ENCODE data around the gene ZBTB20. TPM values are rescaled to one million over a fixed set of nuclear protein-coding genes. Genes with fewer than 3 reads are reported as not detected.

ZBTB20 gene
- total RNA-seq, 1 donor from 2014 or later, result 61.0 TPM

DNA sequence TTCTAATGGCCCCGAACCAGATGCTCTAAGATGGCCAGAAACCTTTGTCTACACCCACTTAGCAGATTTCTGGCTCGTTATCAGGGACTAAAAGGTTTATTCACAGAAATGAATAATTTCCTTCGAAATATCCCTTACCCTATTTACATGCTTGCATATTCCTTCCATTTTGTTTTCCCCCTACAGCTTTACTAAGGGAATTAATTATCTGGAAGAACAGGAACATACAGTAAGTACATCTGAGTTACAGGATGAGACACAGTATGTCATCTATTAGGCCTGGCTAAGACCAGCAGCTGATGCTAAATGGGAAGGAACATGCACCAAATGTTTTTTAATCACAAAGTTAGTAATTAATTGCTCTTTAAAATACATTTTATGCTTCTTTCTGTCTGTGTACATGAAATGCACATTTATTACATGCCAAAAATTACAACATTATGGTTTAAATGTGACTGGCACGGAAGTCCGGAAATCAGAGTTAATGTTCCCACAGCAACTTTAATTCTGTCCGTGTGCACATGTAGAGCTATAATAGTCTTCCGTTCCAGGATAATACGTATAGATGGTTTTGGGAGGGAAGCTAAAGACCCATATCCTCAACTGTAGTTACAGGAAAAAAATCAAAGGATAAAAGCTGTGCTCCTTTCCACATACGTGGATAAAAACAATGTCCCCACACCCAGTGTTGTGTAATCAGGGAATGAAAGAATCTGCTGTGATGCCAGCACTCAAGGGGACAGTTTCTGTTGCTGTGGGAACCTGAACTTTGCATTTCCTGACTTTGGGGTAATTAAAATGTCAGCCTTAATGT lies 771.3 kb downstream of the ZBTB20 start:
- ATAC-seq (no peak), DNase-seq (no peak)
- Histone ChIP-seq H3K9me3 (no peaks in the 10 kb centered on the region), H3K27me3 (no peaks in the 10 kb centered on the region), H3K27ac (no peak overlapping the region), H3K4me1 (peaks cover 8% of the 10 kb centered on the region), H3K4me3 (no peak overlapping the region), H3K36me3 (peaks cover 6% of the 10 kb centered on the region)
- intact Hi-C loops (cut with DNase I), result no loop called here
- TF ChIP-seq, protein P1, sequence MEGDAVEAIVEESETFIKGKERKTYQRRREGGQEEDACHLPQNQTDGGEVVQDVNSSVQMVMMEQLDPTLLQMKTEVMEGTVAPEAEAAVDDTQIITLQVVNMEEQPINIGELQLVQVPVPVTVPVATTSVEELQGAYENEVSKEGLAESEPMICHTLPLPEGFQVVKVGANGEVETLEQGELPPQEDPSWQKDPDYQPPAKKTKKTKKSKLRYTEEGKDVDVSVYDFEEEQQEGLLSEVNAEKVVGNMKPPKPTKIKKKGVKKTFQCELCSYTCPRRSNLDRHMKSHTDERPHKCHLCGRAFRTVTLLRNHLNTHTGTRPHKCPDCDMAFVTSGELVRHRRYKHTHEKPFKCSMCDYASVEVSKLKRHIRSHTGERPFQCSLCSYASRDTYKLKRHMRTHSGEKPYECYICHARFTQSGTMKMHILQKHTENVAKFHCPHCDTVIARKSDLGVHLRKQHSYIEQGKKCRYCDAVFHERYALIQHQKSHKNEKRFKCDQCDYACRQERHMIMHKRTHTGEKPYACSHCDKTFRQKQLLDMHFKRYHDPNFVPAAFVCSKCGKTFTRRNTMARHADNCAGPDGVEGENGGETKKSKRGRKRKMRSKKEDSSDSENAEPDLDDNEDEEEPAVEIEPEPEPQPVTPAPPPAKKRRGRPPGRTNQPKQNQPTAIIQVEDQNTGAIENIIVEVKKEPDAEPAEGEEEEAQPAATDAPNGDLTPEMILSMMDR (IDR thresholded peaks at IDR 0.05), result no peak

DNA sequence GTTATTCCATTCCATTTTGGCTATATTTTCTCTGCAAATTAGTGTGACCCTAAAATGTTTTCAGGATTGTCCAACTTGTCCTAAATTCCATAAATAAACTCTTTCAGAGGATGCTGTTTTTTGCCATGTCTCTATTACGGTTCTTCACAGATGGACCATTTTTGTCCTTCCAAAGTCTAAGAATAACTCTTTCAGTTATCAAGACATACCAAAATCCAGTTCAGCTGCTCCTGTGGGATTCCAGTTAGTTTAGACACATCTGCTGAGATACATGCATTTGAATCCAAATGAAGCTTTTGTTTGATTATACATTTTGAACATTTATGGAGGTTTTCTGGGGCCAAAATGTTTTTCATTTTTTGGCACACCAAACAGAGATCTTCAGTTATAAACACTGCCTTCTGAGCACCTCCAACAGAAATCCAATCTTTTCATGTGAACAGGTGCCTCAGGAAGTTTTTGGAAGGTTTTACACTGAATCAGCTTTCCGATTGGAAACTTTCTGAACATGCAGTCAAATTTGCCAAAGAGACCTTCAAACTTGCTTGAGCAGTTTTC lies 772.6 kb downstream of the ZBTB20 start:
- intact Hi-C loops (cut with DNase I), result no loop called here

DNA sequence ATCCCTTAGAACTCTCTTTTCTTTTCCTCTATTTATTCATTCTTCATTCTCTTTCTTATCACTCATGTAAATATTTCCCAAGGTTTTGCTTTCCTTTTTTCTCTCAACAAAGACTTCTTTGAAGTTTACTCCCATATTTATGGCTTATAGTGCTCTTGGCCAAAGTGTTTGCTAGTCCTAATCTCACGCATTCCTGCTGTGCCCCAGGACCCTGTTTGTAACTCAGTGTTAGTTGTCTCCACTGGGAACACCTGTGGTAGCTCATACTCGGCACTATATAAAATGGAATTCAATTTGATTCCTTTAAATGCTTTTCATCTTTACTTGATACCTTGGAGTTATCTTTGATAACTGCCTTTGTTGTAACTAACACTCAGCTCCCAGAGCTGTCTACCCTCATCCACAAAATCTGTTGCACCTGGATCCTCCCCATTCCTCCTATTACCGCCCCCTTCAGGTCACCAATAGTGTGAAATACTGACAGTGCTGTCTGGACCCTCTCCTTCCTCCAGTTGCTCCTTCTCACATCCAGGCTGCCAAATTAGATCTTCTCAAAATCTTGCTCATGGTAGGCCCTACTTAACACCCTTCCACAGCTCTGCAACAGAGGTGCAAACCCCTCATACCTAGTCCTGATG lies 776.4 kb downstream of the ZBTB20 start:
- H3K9me3 ChIP-seq, result no peaks in the 10 kb centered on the region
- TF ChIP-seq, protein P1 (IDR thresholded peaks at IDR 0.05), result peak; percentile 9
- intact Hi-C loops (cut with DNase I), result no loop called here
- H3K27me3 ChIP-seq, result no peaks in the 10 kb centered on the region
- no peak for ATAC-seq
- H3K27ac ChIP-seq, result no peak overlapping the region
- H3K4me3 ChIP-seq, result no peak overlapping the region
- H3K36me3 ChIP-seq, result no peaks in the 10 kb centered on the region
- H3K4me1 ChIP-seq, result peaks cover under 1% of the 10 kb centered on the region
- DNase-seq, result no peak

More for the DNA sequence above, 772.6 kb downstream of the ZBTB20 start:
- H3K4me3 ChIP-seq, result no peak overlapping the region
- H3K4me1 ChIP-seq, result peaks cover 3% of the 10 kb centered on the region
- H3K9me3 ChIP-seq, result no peaks in the 10 kb centered on the region
- peaks cover under 1% of the 10 kb centered on the region for H3K36me3 ChIP-seq
- no peak for ATAC-seq
- no peak for DNase-seq
- TF ChIP-seq, protein P1 (IDR thresholded peaks at IDR 0.05), result no peak
- no peaks in the 10 kb centered on the region for H3K27me3 ChIP-seq
- H3K27ac ChIP-seq, result no peak overlapping the region

DNA sequence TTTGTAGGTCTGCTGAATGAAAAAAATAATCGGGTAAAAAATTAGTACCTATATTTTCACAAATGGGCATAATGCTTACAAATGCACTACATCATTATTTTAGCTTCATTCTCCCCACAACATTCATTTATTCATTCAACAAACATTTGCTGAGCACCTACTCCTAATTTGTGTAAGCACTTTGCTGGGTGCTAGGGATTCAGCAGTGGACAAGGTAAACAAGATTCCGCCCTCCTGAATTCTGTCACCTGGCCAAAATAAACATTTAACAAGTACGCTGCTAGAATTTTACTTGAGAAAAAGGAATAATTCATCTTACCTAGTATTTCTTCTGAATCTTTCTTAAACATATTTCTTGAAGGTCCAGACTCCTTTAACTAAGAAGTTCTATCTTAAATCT lies 781.2 kb downstream of the ZBTB20 start:
- peak; percentile 46 for ATAC-seq
- intact Hi-C loops (cut with DNase I), result no loop called here
- no peak for DNase-seq

DNA sequence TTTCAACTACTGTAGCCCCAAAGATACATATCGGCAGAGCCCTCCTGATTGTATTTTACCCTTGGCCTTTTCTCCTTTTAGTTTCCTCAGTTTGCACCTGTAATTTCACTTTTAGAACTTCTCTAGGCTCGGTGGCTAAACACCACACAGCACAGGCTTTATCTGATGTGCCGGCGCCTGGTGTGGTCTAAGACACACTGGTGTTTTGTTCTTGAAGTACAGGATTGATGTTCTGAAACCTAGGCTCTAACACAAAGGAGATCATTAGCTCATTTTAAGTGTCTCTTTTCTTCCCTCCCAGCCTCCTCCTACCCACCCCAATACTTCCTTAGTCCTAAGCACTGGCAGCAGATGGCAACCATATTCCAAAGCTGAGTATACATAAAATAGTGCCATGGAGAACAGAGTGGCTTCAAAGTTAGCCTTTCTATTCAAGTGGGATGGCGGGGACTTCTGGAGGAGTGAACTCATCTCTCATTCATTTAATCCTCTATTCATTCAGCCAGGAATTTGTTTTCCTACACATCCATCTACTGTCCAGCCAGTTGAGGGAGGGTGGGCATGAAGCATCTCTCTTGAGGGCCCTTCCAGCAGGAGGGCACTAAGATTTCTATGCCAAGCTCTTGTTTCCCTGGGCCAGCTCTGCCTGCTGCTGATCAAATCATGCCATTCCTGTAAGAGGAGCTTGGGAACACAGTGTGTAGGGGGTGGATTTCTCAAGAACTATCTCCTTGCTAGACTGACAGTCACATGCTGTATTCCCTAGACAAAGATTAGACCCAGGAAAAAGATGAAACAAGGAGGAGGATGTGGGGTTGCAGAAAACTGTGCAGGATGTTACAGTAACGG lies 782.1 kb downstream of the ZBTB20 start:
- Histone ChIP-seq H3K27me3 (no peaks in the 10 kb centered on the region), H3K4me3 (no peak overlapping the region), H3K4me1 (peaks cover 6% of the 10 kb centered on the region), H3K27ac (no peak overlapping the region), H3K36me3 (no peaks in the 10 kb centered on the region), H3K9me3 (no peaks in the 10 kb centered on the region)
- TF ChIP-seq, protein P1 (IDR thresholded peaks at IDR 0.05), result no peak
- DNase-seq (no peak), ATAC-seq (no peak)
- intact Hi-C loops (cut with DNase I), result no loop called here

More for the DNA sequence above, 781.2 kb downstream of the ZBTB20 start:
- H3K27me3 ChIP-seq, result no peaks in the 10 kb centered on the region
- no peak overlapping the region for H3K4me3 ChIP-seq
- peaks cover 6% of the 10 kb centered on the region for H3K4me1 ChIP-seq
- no peaks in the 10 kb centered on the region for H3K36me3 ChIP-seq
- no peaks in the 10 kb centered on the region for H3K9me3 ChIP-seq
- TF ChIP-seq, protein P1 (IDR thresholded peaks at IDR 0.05), result no peak
- no peak overlapping the region for H3K27ac ChIP-seq

Measured in upper lobe of right lung (tissue), 1 donor.